CD4-positive, alpha-beta T cell (primary cell): ENCODE results near the gene FAM83B. TPM values are rescaled to one million over a fixed set of nuclear protein-coding genes. Genes with fewer than 3 reads are reported as not detected.

Experiments
- ATAC-seq: fragments of 200-7000 bp; cut with Tn5 transposase; one replicate; pipeline ENCODE4 v1.10.0; 2022; ENCODE audit warnings: mild to moderate bottlenecking; ENCODE audit not compliant: poor library complexity
- CTCF ChIA-PET: fragments of 350-600 bp; sonication (Branson Sonifier 250); formaldehyde crosslinking; loops from one replicate; lab custom pipeline; 2021; ENCODE audit warnings: antibody characterized with exemption, inconsistent platforms; lab: Charles Lee
- POLR2A ChIA-PET: fragments of 350-600 bp; sonication (Branson Sonifier 250); formaldehyde crosslinking; loops from one replicate; lab custom pipeline; 2021; ENCODE audit warnings: antibody characterized with exemption, inconsistent platforms; lab: Charles Lee
- DNase-seq, 14 experiments: peaks; one replicate each; pipeline ENCODE4 v3.0.0-alpha.2; 2013 to 2020; ENCODE audit warnings: mixed read lengths in 2 of 14
- H3K27ac ChIP-seq, 2 donors: one replicate each; pipeline versions ENCODE4 v1.5.1 to v1.7.0; 2013; ENCODE audit warnings: low read length in 2 of 2, low read depth in 1 of 2, mild to moderate bottlenecking in 1 of 2
- H3K27me3 ChIP-seq, 2 experiments: 1 replicate in 1 of 2; 2 replicates in 1 of 2; pipeline versions ENCODE4 v1.6.1 to v1.7.0; 2013; ENCODE audit warnings: low read length in 2 of 2, control low read depth in 1 of 2, mild to moderate bottlenecking in 1 of 2, moderate library complexity in 1 of 2; ENCODE audit not compliant: insufficient read depth in 2 of 2, control insufficient read depth in 1 of 2
- H3K36me3 ChIP-seq: one replicate; pipeline ENCODE4 v1.6.1; 2013; ENCODE audit warnings: low read length, control low read depth; ENCODE audit not compliant: insufficient read depth
- H3K4me1 ChIP-seq: one replicate; pipeline ENCODE4 v1.6.1; 2013; ENCODE audit warnings: low read length, control low read depth; ENCODE audit not compliant: insufficient read depth
- H3K4me3 ChIP-seq: one replicate; pipeline ENCODE4 v1.5.1; 2013; ENCODE audit warnings: mild to moderate bottlenecking, low read length, moderate library complexity
- H3K9me3 ChIP-seq, 2 experiments: 1 replicate in 1 of 2; 2 replicates in 1 of 2; pipeline versions ENCODE4 v1.6.1 to v1.7.0; 2013; ENCODE audit warnings: low read length in 2 of 2, mild to moderate bottlenecking in 2 of 2, control low read depth in 1 of 2, moderate library complexity in 1 of 2; ENCODE audit not compliant: control insufficient read depth in 1 of 2, insufficient read depth in 1 of 2
- H3K27ac Mint-ChIP-seq: one replicate; pipeline ENCODE4 v1.8.0; 2020; ENCODE audit warnings: mixed read lengths
- H3K27me3 Mint-ChIP-seq: one replicate; pipeline ENCODE4 v1.8.0; 2021; ENCODE audit warnings: mixed read lengths
- H3K36me3 Mint-ChIP-seq: one replicate; pipeline ENCODE4 v1.8.0; 2021; ENCODE audit warnings: low read depth, mixed read lengths
- H3K4me1 Mint-ChIP-seq: one replicate; pipeline ENCODE4 v1.8.0; 2021; ENCODE audit warnings: low read depth, mixed read lengths
- H3K4me3 Mint-ChIP-seq: one replicate; pipeline ENCODE4 v1.8.0; 2020; ENCODE audit warnings: mild to moderate bottlenecking, mixed read lengths
- H3K9me3 Mint-ChIP-seq: one replicate; pipeline ENCODE4 v1.8.0; 2020; ENCODE audit warnings: mixed read lengths
- intact Hi-C, 2 experiments: fragments of 100-400 bp; cut with DNase I in 1 of 2; cut with micrococcal nuclease in 1 of 2; formaldehyde crosslinking; loops; one replicate each; pipeline versions ENCODE4 v1.15.1 to v1.9.0; 2023 to 2025; cut with DNase I, micrococcal nuclease
- total RNA-seq, 174 experiments: library from RNA in 2 of 174; stranded (reverse) in 2 of 174; gene quantifications; one replicate each; pipeline ENCODE4 v1.2.3 and lab custom pipeline; 2021 to 2026
- TF ChIP-seq, protein P1 (sequence below): fragments of 200-600 bp; IDR thresholded peaks from one replicate; pipeline ENCODE4 v1.8.0; 2022; ENCODE audit warnings: antibody characterized with exemption, mild to moderate bottlenecking

Gene FAM83B
- total RNA-seq, 2 experiments from 2014 or later, result not detected

DNA sequence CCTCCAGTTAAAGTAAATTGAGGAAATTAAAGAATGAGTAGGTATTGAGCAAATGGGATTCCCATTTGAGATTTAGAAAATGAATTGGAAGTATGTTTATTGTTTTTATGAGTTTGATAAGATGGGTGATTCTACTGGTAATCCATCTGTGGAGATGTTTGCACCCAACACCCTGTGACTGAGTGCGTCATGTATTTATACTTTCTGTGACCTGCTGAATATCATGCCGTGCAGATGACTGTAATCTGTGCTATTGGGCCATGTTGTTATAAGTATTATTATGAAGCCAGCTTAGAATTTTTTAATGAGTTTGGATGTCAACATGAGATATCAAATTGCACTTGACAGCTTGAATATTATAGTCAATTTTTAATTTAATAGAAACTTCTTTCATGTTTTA is 17.7 kb downstream of the FAM83B start:
- Histone ChIP-seq H3K9me3 (peaks cover 0 to 4% of the 10 kb centered on the region in 2 experiments), H3K36me3 (no peaks in the 10 kb centered on the region), H3K27ac (no peak overlapping the region), H3K4me1 (no peaks in the 10 kb centered on the region), H3K27me3 (no peaks in the 10 kb centered on the region), H3K4me3 (no peak overlapping the region)
- Mint-ChIP-seq H3K4me1 (no peaks in the 10 kb centered on the region), H3K36me3 (no peaks in the 10 kb centered on the region), H3K27me3 (no peaks in the 10 kb centered on the region), H3K4me3 (no peak overlapping the region), H3K27ac (no peak overlapping the region), H3K9me3 (no peaks in the 10 kb centered on the region)
- ATAC-seq (no peak), DNase-seq (no peak)
- CTCF ChIA-PET, result no interaction called here
- POLR2A ChIA-PET, result no interaction called here
- TF ChIP-seq, protein P1, sequence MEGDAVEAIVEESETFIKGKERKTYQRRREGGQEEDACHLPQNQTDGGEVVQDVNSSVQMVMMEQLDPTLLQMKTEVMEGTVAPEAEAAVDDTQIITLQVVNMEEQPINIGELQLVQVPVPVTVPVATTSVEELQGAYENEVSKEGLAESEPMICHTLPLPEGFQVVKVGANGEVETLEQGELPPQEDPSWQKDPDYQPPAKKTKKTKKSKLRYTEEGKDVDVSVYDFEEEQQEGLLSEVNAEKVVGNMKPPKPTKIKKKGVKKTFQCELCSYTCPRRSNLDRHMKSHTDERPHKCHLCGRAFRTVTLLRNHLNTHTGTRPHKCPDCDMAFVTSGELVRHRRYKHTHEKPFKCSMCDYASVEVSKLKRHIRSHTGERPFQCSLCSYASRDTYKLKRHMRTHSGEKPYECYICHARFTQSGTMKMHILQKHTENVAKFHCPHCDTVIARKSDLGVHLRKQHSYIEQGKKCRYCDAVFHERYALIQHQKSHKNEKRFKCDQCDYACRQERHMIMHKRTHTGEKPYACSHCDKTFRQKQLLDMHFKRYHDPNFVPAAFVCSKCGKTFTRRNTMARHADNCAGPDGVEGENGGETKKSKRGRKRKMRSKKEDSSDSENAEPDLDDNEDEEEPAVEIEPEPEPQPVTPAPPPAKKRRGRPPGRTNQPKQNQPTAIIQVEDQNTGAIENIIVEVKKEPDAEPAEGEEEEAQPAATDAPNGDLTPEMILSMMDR, result no peak
- intact Hi-C loops, result no loop called here

DNA sequence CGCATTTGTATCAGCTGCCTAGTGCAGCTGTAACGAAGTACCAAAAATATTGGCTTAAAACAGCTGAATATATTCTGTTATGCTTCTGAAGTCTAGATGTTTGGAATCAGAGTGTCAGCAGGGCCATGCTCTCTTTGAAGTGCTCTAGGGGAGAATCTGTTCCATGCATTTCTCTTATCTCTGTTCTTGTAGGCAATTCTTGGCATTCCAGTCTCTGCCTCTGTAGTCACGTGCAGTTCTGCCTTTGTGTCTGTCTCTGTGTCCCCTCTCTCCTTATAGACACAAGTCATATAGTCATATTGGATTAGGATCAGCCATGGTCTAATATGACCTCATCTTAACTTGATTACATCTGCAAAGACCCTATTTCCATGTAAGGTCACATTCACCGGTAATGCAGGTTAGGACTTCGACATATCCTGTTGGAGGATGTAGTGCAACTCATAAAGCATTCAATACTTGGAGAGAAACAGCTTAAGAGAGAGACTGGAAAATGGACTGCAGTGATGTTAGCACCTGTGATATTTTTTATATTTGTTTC is 18.6 kb downstream of the FAM83B start:
- no peaks in the 10 kb centered on the region for H3K36me3 ChIP-seq
- ATAC-seq (no peak), DNase-seq (no peak)
- no peak overlapping the region for H3K27ac ChIP-seq
- Mint-ChIP-seq H3K4me1 (no peaks in the 10 kb centered on the region), H3K36me3 (no peaks in the 10 kb centered on the region), H3K27me3 (no peaks in the 10 kb centered on the region), H3K27ac (no peak overlapping the region), H3K4me3 (no peak overlapping the region), H3K9me3 (no peaks in the 10 kb centered on the region)
- no peaks in the 10 kb centered on the region for H3K4me1 ChIP-seq
- H3K4me3 ChIP-seq, result no peak overlapping the region
- H3K27me3 ChIP-seq, result no peaks in the 10 kb centered on the region
- peaks cover 0 to 4% of the 10 kb centered on the region in 2 experiments for H3K9me3 ChIP-seq
- CTCF ChIA-PET, result no interaction called here
- TF ChIP-seq, protein P1, result no peak
- intact Hi-C loops, result no loop called here
- POLR2A ChIA-PET, result no interaction called here

DNA sequence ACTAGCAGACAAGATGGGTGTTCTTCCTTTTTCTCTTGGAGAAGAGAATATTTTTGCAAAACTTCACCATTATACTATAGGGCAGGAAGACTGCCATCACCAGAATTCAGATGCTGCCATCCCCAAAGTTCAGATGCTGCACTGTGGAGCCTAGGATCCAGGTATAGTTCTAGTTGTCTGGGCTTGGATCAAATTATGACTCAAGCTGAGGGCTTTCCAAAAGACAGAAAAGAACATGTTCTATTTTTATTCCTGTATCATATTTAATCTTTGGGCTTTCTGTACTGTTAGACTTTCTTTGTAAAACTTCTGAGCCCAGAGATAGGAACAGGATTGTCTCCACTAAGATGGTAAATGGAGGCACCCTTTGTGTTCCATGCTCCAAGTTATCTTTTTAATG is 22.0 kb downstream of the FAM83B start:
- no peak for DNase-seq
- CTCF ChIA-PET, result no interaction called here
- TF ChIP-seq, protein P1, result no peak
- POLR2A ChIA-PET, result no interaction called here
- no peaks in the 10 kb centered on the region for H3K36me3 ChIP-seq
- intact Hi-C loops, result no loop called here
- no peak overlapping the region for H3K27ac ChIP-seq
- ATAC-seq, result no peak
- H3K9me3 ChIP-seq, result no peaks in the 10 kb centered on the region
- no peaks in the 10 kb centered on the region for H3K27me3 ChIP-seq
- Mint-ChIP-seq H3K9me3 (no peaks in the 10 kb centered on the region), H3K36me3 (no peaks in the 10 kb centered on the region), H3K4me1 (no peaks in the 10 kb centered on the region), H3K27ac (no peak overlapping the region), H3K4me3 (no peak overlapping the region), H3K27me3 (no peaks in the 10 kb centered on the region)
- no peaks in the 10 kb centered on the region for H3K4me1 ChIP-seq
- no peak overlapping the region for H3K4me3 ChIP-seq
